ENCODE data around the gene CCDC73. TPM values are rescaled to one million over a fixed set of nuclear protein-coding genes. Genes with fewer than 3 reads are reported as not detected.

The CCDC73 gene
- polyA plus RNA-seq, 5 donors, result 0.06 to 0.18 (median 0.16) TPM

GRCh38 chr11:32586576-32587190, 207.8 kb downstream of the CCDC73 start:
- no peak for DNase-seq

GRCh38 chr11:32584921-32585320, 209.5 kb downstream of the CCDC73 start:
- DNase-seq, result no peak

- DNase-seq, result peak; percentile 92 to 93
Observed at GRCh38 chr11:32583459-32584271, 210.8 kb downstream of the CCDC73 start, which contains the start of gene EIF3M. TSS of gene EIF3M (plus strand) at chr11:32583831. CDS start at chr11:32583888, 57 bp downstream.

GRCh38 chr11:32581556-32581955, 212.9 kb downstream of the CCDC73 start:
- DNase-seq, result no peak

- no peak for DNase-seq
Observed at GRCh38 chr11:32580967-32581366, 213.5 kb downstream of the CCDC73 start.

- no peak for DNase-seq
Observed at GRCh38 chr11:32576456-32576855, 218.0 kb downstream of the CCDC73 start.

GRCh38 chr11:32575070-32575469, 219.4 kb downstream of the CCDC73 start:
- DNase-seq, result no peak

GRCh38 chr11:32574421-32574820, 220.0 kb downstream of the CCDC73 start:
- DNase-seq, result no peak

GRCh38 chr11:32573228-32573627, 221.2 kb downstream of the CCDC73 start:
- no peak for DNase-seq

- no peak for DNase-seq
Observed at GRCh38 chr11:32571039-32571438, 223.4 kb downstream of the CCDC73 start.

- DNase-seq, result no peak
Observed at GRCh38 chr11:32569313-32569881, 225.1 kb downstream of the CCDC73 start.

- DNase-seq, result no peak
Observed at GRCh38 chr11:32567154-32567553, 227.3 kb downstream of the CCDC73 start.

- no peak for DNase-seq
Observed at GRCh38 chr11:32566517-32566916, 227.9 kb downstream of the CCDC73 start.

- DNase-seq, result no peak
Observed at GRCh38 chr11:32563600-32563959, 230.9 kb downstream of the CCDC73 start.

GRCh38 chr11:32562839-32563599, 231.4 kb downstream of the CCDC73 start:
- no peak for DNase-seq

- no peak for DNase-seq
Observed at GRCh38 chr11:32561835-32562234, 232.6 kb downstream of the CCDC73 start.

GRCh38 chr11:32555895-32556294, 238.6 kb downstream of the CCDC73 start:
- DNase-seq, result no peak

GRCh38 chr11:32555091-32555490, 239.4 kb downstream of the CCDC73 start:
- no peak for DNase-seq

Measured in right lung (tissue), 5 donors.